Ascending aorta (tissue), 2 donors: ENCODE results near the gene SUPT4H1. TPM values are rescaled to one million over a fixed set of nuclear protein-coding genes. Genes with fewer than 3 reads are reported as not detected.

ENCODE experiments used
- DNase-seq, 2 donors: peaks; one replicate each; pipeline ENCODE4 v3.0.0-alpha.2; 2019; ENCODE audit warnings: low spot score in 2 of 2
- H3K27ac ChIP-seq, 2 donors: fragments of 200-600 bp; sonication (generic); one replicate each; pipeline ENCODE4 v1.5.1; 2016 to 2017; ENCODE audit warnings: mild to moderate bottlenecking in 1 of 2
- H3K27me3 ChIP-seq: fragments of 200-600 bp; sonication (generic); one replicate; pipeline ENCODE4 v1.5.1; 2017
- H3K36me3 ChIP-seq, 2 donors: fragments of 200-600 bp; sonication (generic); one replicate each; pipeline ENCODE4 v1.5.1; 2016
- H3K4me1 ChIP-seq, 2 donors: fragments of 200-600 bp; sonication (generic); one replicate each; pipeline ENCODE4 v1.5.1; 2016 to 2017; ENCODE audit warnings: mild to moderate bottlenecking in 1 of 2
- H3K4me3 ChIP-seq, 2 donors: fragments of 200-600 bp; sonication (generic); one replicate each; pipeline ENCODE4 v1.5.1; 2016 to 2017; ENCODE audit warnings: mild to moderate bottlenecking in 1 of 2
- H3K9me3 ChIP-seq, 2 donors: fragments of 200-600 bp; sonication (generic); one replicate each; pipeline ENCODE4 v1.5.1; 2016
- CTCF ChIP-seq, 3 experiments: fragments of 200-600 bp in 2 of 3; fragments of 450-650 bp in 1 of 3; sonication (generic) in 2 of 3; IDR thresholded peaks; one replicate each; pipeline ENCODE4 v1.5.1; 2016 to 2019; ENCODE audit warnings: antibody characterized with exemption in 3 of 3, mild to moderate bottlenecking in 1 of 3, moderate library complexity in 1 of 3
- intact Hi-C: fragments of 100-400 bp; cut with DNase I; formaldehyde crosslinking; loops from one replicate; pipeline ENCODE4 v1.15.1; 2023
- total RNA-seq: library from RNA; depleted of rRNA; stranded (reverse); fragments of >200 nt; gene quantifications from one replicate; pipeline ENCODE4 v1.1.0, GENCODE V29; 2016

Gene SUPT4H1
- total RNA-seq, 1 donor from 2014 or later: 18.0 TPM

DNA sequence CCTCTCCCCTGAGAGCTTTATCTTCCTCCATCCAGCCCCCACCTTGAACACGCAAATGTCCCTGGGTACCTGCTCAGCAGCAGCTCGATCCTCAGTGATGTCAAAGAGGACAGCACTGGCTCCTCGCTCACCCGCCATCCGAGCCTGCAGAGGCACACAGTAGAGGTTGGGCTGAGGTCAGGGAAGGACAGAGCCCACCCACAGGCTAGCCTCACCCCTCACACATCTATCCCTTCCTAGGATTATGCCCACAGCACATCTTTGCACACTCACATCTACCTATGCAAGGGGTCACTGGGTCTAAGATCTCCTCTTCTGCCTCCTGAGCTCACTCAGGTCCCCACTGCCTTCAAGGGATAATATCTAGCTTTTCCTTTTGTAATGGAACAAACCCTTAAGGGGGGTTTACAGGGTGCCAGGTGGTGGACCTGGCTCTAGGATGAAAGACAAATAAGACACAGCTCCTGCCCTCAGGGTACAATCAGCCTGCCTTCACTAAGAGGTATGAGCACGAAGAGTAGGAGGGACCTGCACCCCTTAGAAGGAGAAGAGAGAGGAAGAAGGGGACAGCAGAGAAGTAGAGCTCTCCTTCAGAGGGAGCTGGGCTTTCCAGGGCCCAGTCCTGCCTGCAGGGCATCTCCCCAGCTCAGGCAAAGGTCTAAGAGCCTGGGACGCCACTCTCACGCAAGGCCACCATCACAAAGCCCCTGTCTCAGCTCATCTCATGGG is 11.6 kb upstream of the SUPT4H1 start:
- intact Hi-C loops: no loop called here
- Histone ChIP-seq H3K36me3 (no peaks in the 10 kb centered on the region), H3K4me3 (no peak overlapping the region), H3K9me3 (no peaks in the 10 kb centered on the region), H3K4me1 (no peaks in the 10 kb centered on the region), H3K27me3 (no peaks in the 10 kb centered on the region), H3K27ac (no peak overlapping the region)
- no peak for TF ChIP-seq CTCF (IDR thresholded peaks at IDR 0.05)
- DNase-seq: no peak

DNA sequence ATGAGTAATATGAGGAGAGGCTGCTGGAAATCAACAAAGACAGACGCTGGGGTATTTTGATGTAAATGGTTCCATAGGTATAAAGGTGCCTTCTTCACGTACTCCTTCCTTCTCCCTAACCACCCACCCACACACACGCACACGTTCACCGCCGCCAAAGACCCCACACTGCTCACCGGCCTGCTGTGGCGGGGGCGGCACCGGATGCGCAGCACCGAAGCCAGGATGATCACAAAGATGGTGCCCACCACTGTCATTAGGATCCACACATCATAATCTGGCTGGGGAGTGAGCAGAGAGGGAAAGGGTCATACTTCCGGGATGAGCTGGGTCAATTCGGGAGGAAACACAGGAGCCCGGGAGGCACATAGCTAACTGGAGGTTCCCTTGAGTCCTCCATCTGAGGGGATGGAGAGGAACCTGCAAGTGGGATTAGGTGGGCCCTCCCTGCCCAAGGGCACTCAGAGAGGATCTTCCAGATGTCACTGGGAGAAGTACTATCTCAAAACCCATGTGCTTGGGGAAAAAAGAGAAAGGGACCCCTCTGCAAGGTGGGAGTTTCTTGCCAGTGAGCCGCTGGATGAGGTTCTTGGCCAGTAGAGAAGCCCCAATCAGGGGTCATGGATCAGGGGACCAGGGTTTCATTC is 10.5 kb upstream of the SUPT4H1 start:
- Histone ChIP-seq H3K4me3 (no peak overlapping the region), H3K27ac (no peak overlapping the region), H3K36me3 (no peaks in the 10 kb centered on the region), H3K4me1 (no peaks in the 10 kb centered on the region), H3K27me3 (no peaks in the 10 kb centered on the region), H3K9me3 (no peaks in the 10 kb centered on the region)
- intact Hi-C loops: no loop called here
- no peak for TF ChIP-seq CTCF (IDR thresholded peaks at IDR 0.05)
- no peak for DNase-seq

GRCh38 chr17:58360296-58361063 is 8.5 kb upstream of the SUPT4H1 start:
- H3K27ac ChIP-seq: no peak overlapping the region
- no peaks in the 10 kb centered on the region for H3K4me1 ChIP-seq
- no peaks in the 10 kb centered on the region for H3K36me3 ChIP-seq
- H3K27me3 ChIP-seq: no peaks in the 10 kb centered on the region
- intact Hi-C loops: no loop called here
- no peak for TF ChIP-seq CTCF (IDR thresholded peaks at IDR 0.05)
- no peak overlapping the region for H3K4me3 ChIP-seq
- DNase-seq: no peak
- no peaks in the 10 kb centered on the region for H3K9me3 ChIP-seq

DNA sequence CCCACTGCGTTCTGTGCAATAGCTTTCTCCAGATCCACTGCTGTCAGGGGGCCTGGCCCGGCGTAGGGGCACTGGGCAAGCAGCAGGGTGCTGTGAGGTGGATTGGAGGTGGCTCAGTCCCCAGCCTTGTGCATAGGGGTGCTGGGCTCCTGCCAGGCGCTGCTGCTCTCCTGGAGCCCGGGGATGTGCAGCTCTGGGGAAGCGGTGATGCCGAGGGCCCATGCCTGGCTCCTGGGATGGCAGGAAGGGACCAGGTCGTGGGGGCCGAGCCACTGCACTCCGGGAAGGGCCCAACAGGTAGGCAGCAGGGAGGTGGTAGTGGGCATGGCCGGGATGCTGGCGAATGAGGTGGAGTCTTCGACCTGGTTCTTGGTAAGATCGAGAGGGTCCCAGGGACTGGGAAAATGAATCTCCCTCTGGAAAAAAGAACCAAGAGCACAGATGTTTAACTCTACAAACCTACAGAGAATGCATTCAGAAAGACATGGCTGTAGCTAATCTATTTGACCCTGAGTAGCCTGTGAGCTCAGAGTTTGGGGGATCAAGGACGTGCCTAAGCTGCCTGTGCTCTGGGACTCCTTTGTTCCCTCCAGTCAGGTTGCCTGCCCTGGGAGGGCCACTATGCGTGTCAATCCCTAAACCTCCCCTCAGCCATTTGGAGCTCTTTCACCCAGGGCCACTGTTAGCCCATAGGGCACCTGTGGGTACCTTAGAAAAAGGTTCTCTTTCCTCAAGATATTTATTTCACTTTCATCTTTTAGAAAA is 6.6 kb upstream of the SUPT4H1 start:
- H3K36me3 ChIP-seq: no peaks in the 10 kb centered on the region
- H3K27me3 ChIP-seq: no peaks in the 10 kb centered on the region
- no peaks in the 10 kb centered on the region for H3K4me1 ChIP-seq
- no peaks in the 10 kb centered on the region for H3K9me3 ChIP-seq
- intact Hi-C loops: loop anchor here (10.0 kb wide), 1 partner anchor 746 kb away; the partner anchor contains the start of gene TRIM37
- H3K4me3 ChIP-seq: no peak overlapping the region
- DNase-seq: no peak
- TF ChIP-seq CTCF (IDR thresholded peaks at IDR 0.05): no peak
- H3K27ac ChIP-seq: no peak overlapping the region
